ENCODE results near the gene TRIM56.

DNA sequence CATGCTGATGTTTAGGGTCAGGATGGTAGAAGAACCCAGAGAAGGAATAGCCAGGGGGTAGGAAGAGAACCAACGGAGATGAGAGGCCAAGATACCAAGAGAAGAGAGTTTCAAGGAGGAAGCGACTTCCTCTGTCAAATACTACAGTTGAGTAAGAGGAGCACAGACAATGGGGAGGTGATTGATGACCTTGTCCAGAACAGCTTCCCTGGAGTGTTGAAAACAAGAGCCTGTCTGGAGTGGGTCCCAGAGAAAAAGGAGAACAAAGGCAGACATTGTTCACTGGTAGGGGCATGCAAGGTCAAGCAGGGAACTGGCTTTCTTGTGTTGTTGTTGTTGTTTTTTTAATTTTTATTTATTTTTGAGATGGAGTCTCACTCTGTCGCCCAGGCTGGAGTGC lies 9.6 kb upstream of the TRIM56 start:
- TF ChIP-seq, protein P1, sequence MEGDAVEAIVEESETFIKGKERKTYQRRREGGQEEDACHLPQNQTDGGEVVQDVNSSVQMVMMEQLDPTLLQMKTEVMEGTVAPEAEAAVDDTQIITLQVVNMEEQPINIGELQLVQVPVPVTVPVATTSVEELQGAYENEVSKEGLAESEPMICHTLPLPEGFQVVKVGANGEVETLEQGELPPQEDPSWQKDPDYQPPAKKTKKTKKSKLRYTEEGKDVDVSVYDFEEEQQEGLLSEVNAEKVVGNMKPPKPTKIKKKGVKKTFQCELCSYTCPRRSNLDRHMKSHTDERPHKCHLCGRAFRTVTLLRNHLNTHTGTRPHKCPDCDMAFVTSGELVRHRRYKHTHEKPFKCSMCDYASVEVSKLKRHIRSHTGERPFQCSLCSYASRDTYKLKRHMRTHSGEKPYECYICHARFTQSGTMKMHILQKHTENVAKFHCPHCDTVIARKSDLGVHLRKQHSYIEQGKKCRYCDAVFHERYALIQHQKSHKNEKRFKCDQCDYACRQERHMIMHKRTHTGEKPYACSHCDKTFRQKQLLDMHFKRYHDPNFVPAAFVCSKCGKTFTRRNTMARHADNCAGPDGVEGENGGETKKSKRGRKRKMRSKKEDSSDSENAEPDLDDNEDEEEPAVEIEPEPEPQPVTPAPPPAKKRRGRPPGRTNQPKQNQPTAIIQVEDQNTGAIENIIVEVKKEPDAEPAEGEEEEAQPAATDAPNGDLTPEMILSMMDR (IDR thresholded peaks at IDR 0.05): no peak
- no peak for TF ChIP-seq POLR2A (IDR thresholded peaks at IDR 0.05)

Data from uterus (tissue), 2 donors.